K562 (cell line): ENCODE measurements around the gene SYMPK. TPM values are rescaled to one million over a fixed set of nuclear protein-coding genes. Genes with fewer than 3 reads are reported as not detected.

ENCODE experiments used
- ATAC-seq: fragments of 200-7000 bp; cut with Tn5 transposase; 3 replicates; pipeline ENCODE4 v1.9.1; 2020; ENCODE audit warnings: moderate library complexity
- BruUV-seq: library from RNA; stranded (reverse); fragments of 400-500 nt; replicated peaks from 2 replicates; lab custom pipeline; 2021; lab: Mats Ljungman, UMichigan
- CTCF ChIA-PET: fragments of 300-600 bp; formaldehyde crosslinking; extraction: SDS; loops from one replicate; lab custom pipeline; 2021; ENCODE audit warnings: low intra/inter-chr PET ratio; lab: Yijun Ruan, JAX
- POLR2A ChIA-PET: fragments of 300-600, 350-650 bp; sonication (Branson Sonifier 250); formaldehyde crosslinking; extraction: SDS; loops from one replicate; lab custom pipeline; 2021; ENCODE audit warnings: antibody characterized with exemption, inconsistent platforms; lab: Yijun Ruan, JAX
- DNase-seq, 4 experiments: peaks; one replicate each; pipeline versions ENCODE4 v3.0.0 to v3.0.0-alpha.2; 2011 to 2018; ENCODE audit warnings: low spot score in 3 of 4, mixed read lengths in 3 of 4; ENCODE audit errors: extremely low read depth in 1 of 4
- FAIRE-seq: peaks from 2 replicates; lab custom pipeline; 2011; peaks lifted over from hg19 to GRCh38; lab: Jason Lieb, UNC
- H2AFZ ChIP-seq: 2 replicates; pipeline ENCODE4 v1.6.0; 2011; ENCODE audit warnings: low read depth, low read length, control low read depth, inconsistent platforms
- H3K27ac ChIP-seq: fragments of 200-600 bp; 3 replicates; pipeline ENCODE4 v1.8.0; 2011; ENCODE audit warnings: low read depth, mild to moderate bottlenecking, control low read depth, inconsistent platforms, low read length, moderate library complexity, mixed read lengths; ENCODE audit errors: extremely low read depth
- H3K27me3 ChIP-seq, 2 experiments: fragments of 300-600 bp in 1 of 2; 2 replicates in 1 of 2; 3 replicates in 1 of 2; pipeline versions ENCODE4 v1.6.0 to v1.8.0; 2011; ENCODE audit warnings: inconsistent platforms in 2 of 2, low read length in 2 of 2, mild to moderate bottlenecking in 1 of 2, mixed read lengths in 1 of 2, moderate library complexity in 1 of 2; ENCODE audit not compliant: control insufficient read depth in 2 of 2, insufficient read depth in 2 of 2
- H3K36me3 ChIP-seq: fragments of 300-600 bp; 3 replicates; pipeline ENCODE4 v1.8.0; 2011; ENCODE audit warnings: mild to moderate bottlenecking, low read length, inconsistent platforms; ENCODE audit not compliant: control insufficient read depth, insufficient read depth
- H3K4me1 ChIP-seq, 2 experiments: fragments of 200-600 bp in 1 of 2; replicated peaks in 1 of 2; 2 replicates in 1 of 2; 3 replicates in 1 of 2; pipeline versions ENCODE4 v1.5.1 to v1.8.0; 2011; ENCODE audit warnings: inconsistent platforms in 2 of 2, low read length in 2 of 2, mild to moderate bottlenecking in 1 of 2, mixed read lengths in 1 of 2, moderate library complexity in 1 of 2; ENCODE audit not compliant: control insufficient read depth in 2 of 2, insufficient read depth in 2 of 2
- H3K4me2 ChIP-seq: 2 replicates; pipeline ENCODE4 v1.6.1; 2011; ENCODE audit warnings: low read length, control low read depth, inconsistent platforms, mixed read lengths; ENCODE audit not compliant: insufficient read depth
- H3K4me3 ChIP-seq: fragments of 200-600 bp; sonication (generic), shearing (Covaris generic); 2 replicates; pipeline ENCODE4 v1.5.1; 2016; ENCODE audit warnings: control low read depth, inconsistent platforms
- H3K79me2 ChIP-seq: fragments of 200-600 bp; 3 replicates; pipeline ENCODE4 v1.8.0; 2011; ENCODE audit warnings: low read length, inconsistent platforms; ENCODE audit not compliant: control insufficient read depth, insufficient read depth
- H3K9ac ChIP-seq, 2 experiments: 2 replicates each; pipeline versions ENCODE4 v1.6.0 to v1.6.1; 2011; ENCODE audit warnings: low read depth in 2 of 2, low read length in 2 of 2, control low read depth in 1 of 2, inconsistent platforms in 1 of 2, mild to moderate bottlenecking in 1 of 2, mixed read lengths in 1 of 2; ENCODE audit not compliant: insufficient read depth in 1 of 2
- H3K9me1 ChIP-seq: one replicate; pipeline ENCODE4 v1.6.0; 2011; ENCODE audit warnings: inconsistent platforms, mild to moderate bottlenecking, low read length, moderate library complexity; ENCODE audit not compliant: control insufficient read depth, insufficient read depth
- H3K9me3 ChIP-seq: replicated peaks from 2 replicates; pipeline ENCODE4 v1.5.1; 2011; ENCODE audit warnings: low read depth, low read length, inconsistent platforms; ENCODE audit not compliant: control insufficient read depth, insufficient read depth
- H4K20me1 ChIP-seq: replicated peaks from 2 replicates; pipeline ENCODE4 v1.6.1; 2011; ENCODE audit warnings: low read length, inconsistent platforms, mixed read lengths; ENCODE audit not compliant: control insufficient read depth, insufficient read depth
- KAT7 ChIP-seq: sonication (generic); formaldehyde crosslinking; IDR thresholded peaks from 2 replicates; pipeline ENCODE4 v1.8.0; 2022; ENCODE audit warnings: missing genetic modification reagents, mild to moderate bottlenecking, borderline replicate concordance
- PHF20 ChIP-seq: fragments of 450-650 bp; IDR thresholded peaks from 2 replicates; pipeline ENCODE4 v1.6.1; 2018; ENCODE audit not compliant: partially characterized antibody
- RAD51 ChIP-seq: fragments of 450-650 bp; IDR thresholded peaks from 2 replicates; pipeline ENCODE4 v1.7.1; 2016; ENCODE audit warnings: low read depth, mild to moderate bottlenecking, borderline replicate concordance
- RBFOX2 ChIP-seq: fragments of 200-400 bp; formaldehyde crosslinking; IDR thresholded peaks from 2 replicates; pipeline ENCODE4 v1.6.1; 2017; ENCODE audit warnings: low read depth, mild to moderate bottlenecking, low read length, moderate library complexity
- SNRNP70 ChIP-seq: fragments of 200-400 bp; formaldehyde crosslinking; optimal IDR thresholded peaks from 2 replicates; pipeline ENCODE3; 2017; ENCODE audit warnings: low read depth, low read length
- TCFL5 ChIP-seq: fragments of 250-450 bp; sonication (Bioruptor Pico); conservative IDR thresholded peaks from 2 replicates; pipeline ENCODE4 v1.6.1; 2021; ENCODE audit warnings: mild to moderate bottlenecking, moderate library complexity, matching md5 sums
- TEAD4 ChIP-seq, 2 experiments: sonication (generic) in 1 of 2; formaldehyde crosslinking in 1 of 2; IDR thresholded peaks; 2 replicates each; pipeline versions ENCODE4 v1.6.1 to v1.8.0; 2012 to 2022; ENCODE audit warnings: borderline replicate concordance in 1 of 2, inconsistent platforms in 1 of 2, low read length in 1 of 2, mild to moderate bottlenecking in 1 of 2, missing genetic modification reagents in 1 of 2
- ZNF24 ChIP-seq: fragments of 450-650 bp; IDR thresholded peaks from 2 replicates; pipeline ENCODE4 v1.6.1; 2016
- ZNF253 ChIP-seq: fragments of 250-450 bp; sonication (Bioruptor Pico); conservative IDR thresholded peaks from 2 replicates; pipeline ENCODE4 v1.6.1; 2021; ENCODE audit warnings: mild to moderate bottlenecking
- ZNF785 ChIP-seq: fragments of 250-450 bp; sonication (Bioruptor Pico); IDR thresholded peaks from 2 replicates; pipeline ENCODE4 v1.4.0; 2020; ENCODE audit warnings: mild to moderate bottlenecking
- WGBS: fragments of 100-300 bp; shearing (Covaris generic); methylation state at CpG from one replicate; pipeline ENCODE4 v1.1.6; 2016; ENCODE audit warnings: low coverage, mixed read lengths; ENCODE audit not compliant: insufficient coverage; ENCODE audit errors: missing lambda C conversion rate; 5-methylcytosine and 5-hydroxymethylcytosine counted together
- in situ Hi-C: fragments of 300-500 bp; cut with MboI; formaldehyde crosslinking; loops from 4 replicates; pipeline ENCODE4 v1.15.0; 2018; ENCODE audit warnings: inconsistent platforms, mixed read lengths
- intact Hi-C: fragments of 100-400 bp; cut with micrococcal nuclease; formaldehyde crosslinking; loops from 2 replicates; pipeline ENCODE4 v1.14.2; 2022
- polyA plus RNA-seq, 8 experiments: library from polyadenylated mRNA; depleted of rRNA in 4 of 8; stranded (reverse) in 5 of 8; unstranded in 3 of 8; fragments of >200 nt; fragmentation: Nextera tagmentation in 2 of 8; fragmentation: Illumina TruSeq in 1 of 8; extraction: Ambion mirVana in 2 of 8; extraction: Trizol in 1 of 8; gene quantifications; 2 replicates each; pipeline versions ENCODE4 v1.2.1 to v1.2.3, GENCODE V29; 2011 to 2014; ENCODE audit warnings: inconsistent platforms in 1 of 8, missing spikeins in 1 of 8
- total RNA-seq, 7 experiments: library from RNA; depleted of rRNA in 6 of 7; stranded (reverse); fragments of >200 nt in 6 of 7; fragmentation: Illumina TruSeq in 2 of 7; extraction: Trizol in 2 of 7; gene quantifications; 2 replicates each; pipeline versions ENCODE4 v1.2.1 to v1.2.3, GENCODE V29; 2011 to 2021; ENCODE audit warnings: low replicate concordance in 1 of 7
- TF ChIP-seq, protein P1 (sequence below): fragments of 450-650 bp; formaldehyde crosslinking; IDR thresholded peaks from 2 replicates; pipeline ENCODE4 v1.4.0; 2020; ENCODE audit warnings: mild to moderate bottlenecking, moderate library complexity
- TF ChIP-seq, protein P2 (sequence below): fragments of 250-450 bp; sonication (Bioruptor Pico); IDR thresholded peaks from 2 replicates; pipeline ENCODE4 v1.8.0; 2022; ENCODE audit warnings: inconsistent platforms, mild to moderate bottlenecking, moderate library complexity, borderline replicate concordance
- TF ChIP-seq, protein P3 (sequence below): sonication (generic); formaldehyde crosslinking; IDR thresholded peaks from 2 replicates; pipeline ENCODE4 v1.8.0; 2022; ENCODE audit warnings: mild to moderate bottlenecking, missing genetic modification reagents, borderline replicate concordance

SYMPK gene
- total and polyA plus RNA-seq, 9 of the 15 experiments (the other 6 are each of a cell fraction or from before 2014, with no cell fraction given) = 0.73 to 95.5 (median 58.4) TPM

DNA sequence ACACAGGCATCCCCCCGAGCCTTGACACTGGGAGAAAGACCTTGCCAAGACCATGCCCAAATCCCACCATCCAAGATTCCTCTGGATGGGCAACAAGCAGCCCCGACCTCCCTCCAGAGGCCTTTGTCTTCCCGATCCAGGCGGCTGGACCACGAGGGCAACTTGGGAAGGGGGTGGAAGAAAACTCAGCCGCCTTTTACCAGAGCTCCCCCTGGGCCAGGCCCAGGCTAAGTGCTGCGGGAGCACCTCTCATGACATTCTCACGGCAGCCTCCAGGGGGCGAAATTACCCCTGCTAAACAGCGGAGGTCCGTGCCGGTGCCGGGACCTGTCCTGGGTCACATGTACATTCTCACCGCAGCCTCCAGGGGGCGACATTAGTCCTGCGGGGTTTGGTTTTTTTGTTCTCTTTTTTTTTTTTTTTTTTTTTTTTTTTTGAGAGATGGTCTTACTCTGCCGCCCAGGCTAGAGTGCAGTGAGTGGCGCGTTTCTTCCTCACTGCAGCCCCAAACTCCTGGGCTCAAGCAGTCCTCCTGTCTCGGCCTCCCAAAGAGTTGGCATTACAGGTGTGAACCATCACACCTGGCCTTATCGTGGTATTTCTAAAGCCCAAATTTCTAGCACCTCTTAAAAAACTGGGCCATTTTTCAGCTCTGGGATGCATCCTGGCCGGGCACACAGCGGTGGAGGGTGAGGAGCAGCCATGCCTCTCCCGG is 45.8 kb downstream of the SYMPK start (continued):
- TF ChIP-seq ZNF253 (CRISPR knock-in tag) (no peak), TEAD4 (IDR thresholded peaks at IDR 0.05; ENCODE audit: low read length) (peak; percentile 65), TEAD4 (CRISPR knock-in tag; IDR thresholded peaks at IDR 0.05; ENCODE audit: borderline replicate concordance) (no peak)
- TF ChIP-seq, all 486 proteins: peak for 83

DNA sequence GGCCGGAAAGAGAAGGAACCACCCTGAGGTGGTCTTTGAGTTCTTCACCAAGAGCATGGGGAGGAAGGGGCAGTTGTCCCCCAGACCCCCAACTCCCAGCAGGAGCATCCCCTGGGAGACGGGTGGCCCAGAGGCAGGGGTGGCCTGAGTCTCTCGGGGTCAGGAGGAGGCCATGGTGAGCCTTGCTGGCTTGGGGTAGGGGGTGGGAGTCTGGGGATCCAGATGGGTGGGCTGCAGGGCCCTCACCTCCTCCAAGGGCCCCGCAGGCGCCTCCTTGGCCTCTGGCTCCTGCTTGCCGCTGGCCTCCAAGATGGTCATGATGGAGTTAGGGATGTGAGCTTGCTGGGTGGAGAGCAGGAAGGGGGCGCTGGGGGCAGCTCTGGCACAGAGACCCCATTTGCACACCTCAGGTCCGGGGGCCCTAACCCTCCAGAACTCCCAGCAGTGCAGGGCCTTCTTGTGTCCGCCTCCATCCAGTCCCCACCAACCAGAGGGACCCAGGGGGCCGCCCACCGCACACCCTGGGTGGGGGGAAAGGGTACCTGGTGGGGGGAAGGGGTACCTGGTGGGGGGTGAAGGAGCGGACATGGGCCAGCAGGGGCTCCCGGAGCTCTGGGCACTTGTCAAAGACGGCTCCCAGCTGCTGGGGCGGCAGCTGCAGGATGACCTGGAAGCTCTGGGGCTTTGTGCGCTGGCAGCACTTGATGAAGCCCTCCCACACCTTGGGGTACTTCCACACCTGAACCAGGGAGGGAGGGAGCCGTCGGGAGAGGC is 46.5 kb downstream of the SYMPK start:
- no peak for DNase-seq
- H3K4me1 ChIP-seq = peaks cover 0 to 41% of the 10 kb centered on the region in 2 experiments; a peak in 3 of 5 replicates
- peak overlapping the region in 1 of 2 experiments; percentile 69; a peak in 2 of 4 replicates for H3K9ac ChIP-seq
- POLR2A ChIA-PET = interaction anchor here (0.6 to 1.3 kb wide), 6 partner anchors 8 to 176 kb away, joined by 3 to 4 read pairs (median 3); partner anchors contain the start of gene DMPK
- H3K4me3 ChIP-seq = no peak overlapping the region
- no peaks in the 10 kb centered on the region for H3K27me3 ChIP-seq
- intact Hi-C loops (loop anchor here (1.0 to 10.0 kb wide), 3 partner anchors 67 to 258 kb away; no protein-coding TSS in a partner anchor), in situ Hi-C loops (no loop called here)
- H3K9me1 ChIP-seq = peaks cover 2% of the 10 kb centered on the region
- CTCF ChIA-PET = interaction anchor here (0.6 to 3.3 kb wide), 5 partner anchors 8 to 261 kb away, joined by 3 to 56 read pairs (median 14); no protein-coding TSS in a partner anchor
- no TSS peak for BruUV-seq
- no peak overlapping the region for H3K27ac ChIP-seq
- peaks cover 13% of the 10 kb centered on the region; the same call in 1 of the 2 replicates for H4K20me1 ChIP-seq
- no peaks in the 10 kb centered on the region for H3K9me3 ChIP-seq
- peaks cover 41% of the 10 kb centered on the region; the same call in 2 of the 3 replicates for H3K36me3 ChIP-seq
- H3K4me2 ChIP-seq = no peak overlapping the region
- no peak for ATAC-seq
- no peak overlapping the region for H2AFZ ChIP-seq
- H3K79me2 ChIP-seq = no peaks in the 10 kb centered on the region
- FAIRE-seq = no peak
- 98% methylated on average over 9 of the region's 18 CpGs for WGBS
- TF ChIP-seq KAT7 (CRISPR knock-in tag) (no peak), RAD51 (no peak), SNRNP70 (no peak), PHF20 (no peak), ZNF785 (no peak), ZNF24 (no peak), RBFOX2 (0 out of 2 replicates have a peak, but pooled peaks have one; percentile 4), TCFL5 (CRISPR knock-in tag) (no peak)
- TF ChIP-seq, protein P1, sequence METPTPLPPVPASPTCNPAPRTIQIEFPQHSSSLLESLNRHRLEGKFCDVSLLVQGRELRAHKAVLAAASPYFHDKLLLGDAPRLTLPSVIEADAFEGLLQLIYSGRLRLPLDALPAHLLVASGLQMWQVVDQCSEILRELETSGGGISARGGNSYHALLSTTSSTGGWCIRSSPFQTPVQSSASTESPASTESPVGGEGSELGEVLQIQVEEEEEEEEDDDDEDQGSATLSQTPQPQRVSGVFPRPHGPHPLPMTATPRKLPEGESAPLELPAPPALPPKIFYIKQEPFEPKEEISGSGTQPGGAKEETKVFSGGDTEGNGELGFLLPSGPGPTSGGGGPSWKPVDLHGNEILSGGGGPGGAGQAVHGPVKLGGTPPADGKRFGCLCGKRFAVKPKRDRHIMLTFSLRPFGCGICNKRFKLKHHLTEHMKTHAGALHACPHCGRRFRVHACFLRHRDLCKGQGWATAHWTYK (CRISPR knock-in tag) = no peak
- TF ChIP-seq, protein P2, sequence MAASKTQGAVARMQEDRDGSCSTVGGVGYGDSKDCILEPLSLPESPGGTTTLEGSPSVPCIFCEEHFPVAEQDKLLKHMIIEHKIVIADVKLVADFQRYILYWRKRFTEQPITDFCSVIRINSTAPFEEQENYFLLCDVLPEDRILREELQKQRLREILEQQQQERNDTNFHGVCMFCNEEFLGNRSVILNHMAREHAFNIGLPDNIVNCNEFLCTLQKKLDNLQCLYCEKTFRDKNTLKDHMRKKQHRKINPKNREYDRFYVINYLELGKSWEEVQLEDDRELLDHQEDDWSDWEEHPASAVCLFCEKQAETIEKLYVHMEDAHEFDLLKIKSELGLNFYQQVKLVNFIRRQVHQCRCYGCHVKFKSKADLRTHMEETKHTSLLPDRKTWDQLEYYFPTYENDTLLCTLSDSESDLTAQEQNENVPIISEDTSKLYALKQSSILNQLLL (CRISPR knock-in tag) = no peak
- TF ChIP-seq, protein P3, sequence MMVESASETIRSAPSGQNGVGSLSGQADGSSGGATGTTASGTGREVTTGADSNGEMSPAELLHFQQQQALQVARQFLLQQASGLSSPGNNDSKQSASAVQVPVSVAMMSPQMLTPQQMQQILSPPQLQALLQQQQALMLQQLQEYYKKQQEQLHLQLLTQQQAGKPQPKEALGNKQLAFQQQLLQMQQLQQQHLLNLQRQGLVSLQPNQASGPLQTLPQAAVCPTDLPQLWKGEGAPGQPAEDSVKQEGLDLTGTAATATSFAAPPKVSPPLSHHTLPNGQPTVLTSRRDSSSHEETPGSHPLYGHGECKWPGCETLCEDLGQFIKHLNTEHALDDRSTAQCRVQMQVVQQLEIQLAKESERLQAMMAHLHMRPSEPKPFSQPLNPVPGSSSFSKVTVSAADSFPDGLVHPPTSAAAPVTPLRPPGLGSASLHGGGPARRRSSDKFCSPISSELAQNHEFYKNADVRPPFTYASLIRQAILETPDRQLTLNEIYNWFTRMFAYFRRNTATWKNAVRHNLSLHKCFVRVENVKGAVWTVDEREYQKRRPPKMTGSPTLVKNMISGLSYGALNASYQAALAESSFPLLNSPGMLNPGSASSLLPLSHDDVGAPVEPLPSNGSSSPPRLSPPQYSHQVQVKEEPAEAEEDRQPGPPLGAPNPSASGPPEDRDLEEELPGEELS (CRISPR knock-in tag) = no peak
